Ecto neural progenitor cell (in vitro differentiated cells): ENCODE measurements around the gene MIEF1.
"Not testable (repeated sequence)": the region's sequence is repeated elsewhere in the genome, so short reads cannot be mapped to it uniquely, and the experiment has no call there.

ENCODE experiments used
- DNase-seq: peaks from one replicate; pipeline ENCODE4 v3.0.0-alpha.2; 2018; ENCODE audit warnings: low spot score

Gene MIEF1

GRCh38 chr22:39512026-39512425 is 9.9 kb downstream of the MIEF1 start:
- DNase-seq: no peak

GRCh38 chr22:39513791-39514190 is 11.7 kb downstream of the MIEF1 start:
- no peak for DNase-seq

- no peak for DNase-seq
Measured at GRCh38 chr22:39514373-39514973, 12.4 kb downstream of the MIEF1 start.

- no peak for DNase-seq
Measured at GRCh38 chr22:39515266-39516050, 13.4 kb downstream of the MIEF1 start.

- DNase-seq: no peak
Measured at GRCh38 chr22:39517470-39517869, 15.4 kb downstream of the MIEF1 start.

DNA sequence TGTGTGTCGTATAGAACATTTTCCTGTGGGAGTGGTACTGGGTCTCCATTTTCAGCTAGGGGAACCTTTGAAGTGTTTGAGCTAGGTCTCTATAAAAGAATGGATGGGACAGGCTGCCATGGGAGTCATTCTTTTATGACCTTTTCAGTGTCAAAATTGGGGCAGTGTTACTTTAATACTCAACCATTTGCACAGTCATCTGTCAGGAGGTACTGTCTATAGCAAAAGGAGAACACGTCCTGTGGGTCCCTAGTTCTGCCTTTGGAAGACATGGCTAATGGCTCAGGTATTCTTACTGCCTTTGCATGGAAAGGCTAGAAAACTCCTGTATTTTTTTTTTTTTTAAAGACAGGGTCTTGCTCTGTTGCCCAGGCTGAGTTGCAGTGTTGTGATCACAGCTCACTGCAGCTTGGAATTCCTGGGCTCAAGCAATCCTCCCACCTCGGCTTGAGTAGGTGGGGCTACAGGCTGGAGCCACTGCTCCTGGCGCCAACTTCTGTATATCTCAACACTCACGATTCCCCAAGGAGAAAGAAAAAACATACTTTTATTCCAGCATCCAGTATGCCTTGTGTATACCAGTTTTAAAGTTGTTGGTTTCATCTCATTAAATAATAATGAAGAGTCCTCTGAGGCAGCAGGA is 16.2 kb downstream of the MIEF1 start:
- DNase-seq: no peak

- no peak for DNase-seq
Measured at GRCh38 chr22:39518996-39519680, 17.0 kb downstream of the MIEF1 start.

GRCh38 chr22:39519681-39520225 is 17.7 kb downstream of the MIEF1 start:
- peak; percentile 97 for DNase-seq

DNA sequence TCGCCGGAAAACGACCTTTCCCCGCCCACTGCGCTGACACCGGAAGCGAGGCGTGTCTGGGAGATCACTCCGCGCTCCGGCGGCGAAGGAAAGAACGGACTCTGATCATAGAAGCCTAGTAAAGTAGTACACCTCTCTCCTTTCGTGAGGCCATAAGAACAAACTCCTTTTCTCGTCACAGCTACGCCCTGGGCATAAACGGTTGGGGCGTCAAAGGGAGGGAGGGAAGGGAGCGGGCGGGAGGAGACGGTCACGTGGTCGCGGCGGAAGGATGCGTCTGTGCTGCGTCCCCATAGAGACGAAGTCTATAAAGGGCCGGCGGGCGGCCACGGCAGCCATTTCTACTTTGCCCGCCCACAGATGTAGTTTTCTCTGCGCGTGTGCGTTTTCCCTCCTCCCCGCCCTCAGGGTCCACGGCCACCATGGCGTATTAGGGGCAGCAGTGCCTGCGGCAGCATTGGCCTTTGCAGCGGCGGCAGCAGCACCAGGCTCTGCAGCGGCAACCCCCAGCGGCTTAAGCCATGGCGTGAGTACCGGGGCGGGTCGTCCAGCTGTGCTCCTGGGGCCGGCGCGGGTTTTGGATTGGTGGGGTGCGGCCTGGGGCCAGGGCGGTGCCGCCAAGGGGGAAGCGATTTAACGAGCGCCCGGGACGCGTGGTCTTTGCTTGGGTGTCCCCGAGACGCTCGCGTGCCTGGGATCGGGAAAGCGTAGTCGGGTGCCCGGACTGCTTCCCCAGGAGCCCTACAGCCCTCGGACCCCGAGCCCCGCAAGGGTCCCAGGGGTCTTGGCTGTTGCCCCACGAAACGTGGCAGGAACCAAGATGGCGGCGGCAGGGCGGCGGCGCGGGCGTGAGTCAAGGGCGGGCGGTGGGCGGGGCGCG is 18.4 kb downstream of the MIEF1 start, which contains the start of gene ATF4:
TSS of gene ATF4 (plus strand) at position 337 of the 880 bp plus-strand sequence. CDS start 884 bp downstream, outside the sequence.
- DNase-seq: peak; percentile 96

- not testable (repeated sequence) for DNase-seq
Measured at GRCh38 chr22:39521106-39521885, 19.2 kb downstream of the MIEF1 start.

GRCh38 chr22:39522091-39522490 is 20.0 kb downstream of the MIEF1 start:
- not testable (repeated sequence) for DNase-seq

DNA sequence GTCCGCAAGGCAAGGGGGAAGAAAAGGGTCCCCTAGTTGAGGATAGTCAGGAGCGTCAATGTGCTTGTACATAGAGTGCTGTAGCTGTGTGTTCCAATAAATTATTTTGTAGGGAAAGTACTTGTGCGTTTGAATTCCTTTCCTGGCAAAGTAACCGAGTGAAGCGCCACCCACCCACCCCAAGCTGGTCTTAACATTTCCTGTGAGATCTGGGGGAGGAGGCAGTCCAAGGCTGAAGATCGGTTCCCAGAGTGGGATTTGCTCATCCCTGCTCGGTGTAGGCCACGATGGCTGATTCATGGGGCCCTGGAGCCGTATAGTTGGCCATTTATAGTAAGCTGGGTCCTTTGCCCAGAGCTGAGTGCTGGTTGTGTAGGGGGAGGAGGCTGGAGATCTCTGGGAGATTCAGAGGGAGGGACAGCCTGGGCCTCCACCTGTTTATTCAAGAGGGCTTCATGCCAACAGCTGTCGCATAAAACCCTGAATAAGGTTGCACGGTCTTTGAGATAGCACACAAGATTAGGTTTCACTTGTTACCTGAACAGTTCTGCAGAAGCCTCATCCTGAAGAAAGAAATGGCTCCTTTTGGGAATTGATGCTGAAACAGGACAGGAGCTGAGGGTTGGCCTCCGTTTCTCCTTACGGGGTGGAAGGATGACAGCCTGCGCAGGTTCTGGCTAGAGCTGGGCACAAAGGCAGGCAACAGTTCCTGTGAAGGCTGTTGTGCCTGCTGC is 20.6 kb downstream of the MIEF1 start:
- no peak for DNase-seq

DNA sequence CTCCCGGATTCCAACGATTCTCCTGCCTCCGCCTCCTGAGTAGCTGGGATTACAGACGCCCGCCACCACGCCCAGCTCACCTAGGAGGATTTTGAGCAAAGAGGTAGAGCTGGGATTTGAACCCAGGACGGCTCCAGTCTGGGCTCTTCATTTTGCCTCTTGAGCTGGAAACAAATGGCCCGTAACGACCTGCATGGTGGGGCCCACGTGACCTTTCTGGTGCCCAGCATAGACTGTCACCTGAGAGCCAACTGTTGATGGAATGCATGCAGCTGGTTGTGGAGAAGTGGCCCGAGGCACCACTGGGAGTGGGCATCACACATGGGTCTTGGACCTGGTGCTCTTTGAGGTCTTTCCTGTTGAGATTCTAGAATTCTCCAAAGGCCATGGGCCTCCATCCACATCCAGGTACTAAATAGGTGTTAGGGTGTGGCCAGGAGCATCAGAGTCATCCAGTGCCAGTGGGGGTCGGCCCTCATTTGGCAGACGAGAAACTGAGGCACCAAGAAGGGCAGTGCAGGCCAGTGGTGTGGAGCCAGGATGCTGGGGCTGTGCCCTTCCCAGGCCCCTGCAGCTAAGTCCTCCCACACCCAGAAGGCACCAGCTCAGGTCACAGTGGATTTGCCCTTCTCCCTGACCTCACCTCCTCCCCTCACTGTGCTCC is 22.1 kb downstream of the MIEF1 start:
- no peak for DNase-seq

DNA sequence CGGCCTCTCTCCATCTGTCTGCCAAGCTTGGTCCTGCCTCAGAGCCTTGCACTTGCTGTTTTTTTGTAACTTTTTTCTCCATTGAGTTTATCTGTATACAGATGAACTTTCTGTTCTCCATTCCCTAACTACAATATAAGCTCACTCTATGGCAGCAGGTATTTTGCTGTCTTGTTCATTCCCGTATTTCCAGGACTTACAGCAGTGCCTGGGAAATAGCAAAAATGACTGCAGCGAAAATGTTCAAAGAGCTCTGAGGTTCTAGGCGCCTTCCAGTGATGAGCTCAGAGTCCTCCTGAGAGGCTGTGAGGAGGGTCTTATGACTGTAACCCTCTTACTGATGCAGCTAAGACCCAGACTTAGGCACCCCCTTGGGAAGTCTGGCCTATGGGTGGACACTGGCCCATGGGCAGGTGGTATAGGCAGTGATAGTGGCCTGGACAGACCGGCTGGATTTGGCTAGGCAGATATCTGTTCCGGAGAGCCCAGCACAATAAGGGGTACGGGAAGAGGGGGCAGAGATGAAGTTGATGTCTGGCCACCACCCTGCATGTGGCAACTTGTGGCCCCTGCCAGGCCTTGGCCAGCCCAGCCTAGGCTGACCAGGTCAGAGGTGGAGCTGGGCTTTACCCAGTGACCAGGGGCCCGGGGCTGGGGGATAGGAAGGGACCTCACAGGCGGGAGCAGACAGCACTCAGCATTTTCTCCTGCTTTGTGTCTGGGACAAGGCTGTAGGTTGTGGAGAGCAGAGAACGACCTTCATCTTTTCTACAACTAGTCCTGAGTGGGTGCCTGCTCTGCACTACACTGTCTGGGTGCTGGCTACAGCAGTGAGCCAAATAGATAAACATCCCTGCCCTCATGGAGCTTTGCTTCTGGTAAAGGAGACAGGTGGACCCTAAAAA is 22.9 kb downstream of the MIEF1 start:
- no peak for DNase-seq

DNA sequence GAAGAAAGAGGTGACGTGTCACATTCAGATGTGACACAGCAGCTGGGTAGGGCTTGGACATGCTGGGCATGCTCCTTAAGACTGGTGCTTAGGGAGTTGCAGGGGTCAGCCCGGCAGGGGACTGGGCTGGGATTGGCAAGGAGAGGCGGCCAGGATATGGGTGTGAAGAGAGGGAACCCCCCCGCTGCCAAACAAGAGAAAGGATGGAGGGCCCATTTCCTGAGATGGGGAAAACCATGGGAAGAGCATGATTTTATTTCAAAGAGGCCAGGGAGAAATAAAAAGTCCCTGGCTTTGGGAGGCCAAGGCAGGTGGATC is 23.5 kb downstream of the MIEF1 start:
- no peak for DNase-seq

DNA sequence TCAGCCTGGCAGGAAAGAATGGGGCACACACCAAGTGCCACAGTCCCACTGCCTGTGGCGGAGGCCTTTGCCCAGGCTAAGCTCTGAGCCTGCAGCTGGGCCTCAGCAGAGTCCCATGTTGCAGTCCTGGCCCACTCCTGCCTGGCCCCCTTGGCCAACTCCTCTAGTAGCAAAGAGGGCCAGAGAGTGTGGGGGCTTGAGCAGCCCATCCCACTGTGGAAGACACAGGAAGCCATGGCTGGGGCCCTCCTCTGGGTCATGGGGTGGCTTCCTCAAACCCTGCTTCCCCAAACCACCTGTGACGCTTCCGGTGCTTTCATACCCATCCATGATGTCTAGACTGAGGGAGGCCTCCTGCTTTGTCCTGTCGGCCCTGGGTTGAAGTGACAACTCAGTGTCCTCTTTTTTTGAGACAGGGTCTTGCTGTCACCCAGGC is 24.7 kb downstream of the MIEF1 start:
- no peak for DNase-seq

DNA sequence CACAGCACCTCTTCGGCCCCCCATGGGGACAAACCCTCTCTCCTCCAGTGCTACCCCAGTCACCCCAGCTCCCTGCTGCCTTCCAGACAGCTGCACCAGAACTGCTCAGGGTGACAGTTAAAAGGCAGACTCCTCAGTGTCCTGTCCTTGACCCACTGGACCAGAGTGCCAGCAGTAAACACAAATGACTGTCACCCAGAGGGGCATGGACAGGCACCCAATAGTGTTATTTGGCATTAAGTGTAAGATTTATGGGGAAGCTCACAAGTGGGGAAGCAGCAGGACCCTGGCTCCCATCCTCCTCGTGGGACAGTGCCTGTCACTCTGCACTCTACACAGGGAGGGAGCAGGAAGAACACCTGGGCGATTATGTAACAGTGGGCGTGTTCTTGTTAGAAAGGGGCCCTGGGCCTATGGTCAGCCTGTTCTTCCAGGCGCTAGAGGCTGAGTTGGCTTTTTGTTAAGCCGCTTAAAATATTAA is 25.4 kb downstream of the MIEF1 start:
- DNase-seq: no peak

- DNase-seq: peak; percentile 65
Measured at GRCh38 chr22:39528080-39528661, 26.1 kb downstream of the MIEF1 start.
